ENCODE results near the gene PPHLN1.

PPHLN1 gene, protein sequence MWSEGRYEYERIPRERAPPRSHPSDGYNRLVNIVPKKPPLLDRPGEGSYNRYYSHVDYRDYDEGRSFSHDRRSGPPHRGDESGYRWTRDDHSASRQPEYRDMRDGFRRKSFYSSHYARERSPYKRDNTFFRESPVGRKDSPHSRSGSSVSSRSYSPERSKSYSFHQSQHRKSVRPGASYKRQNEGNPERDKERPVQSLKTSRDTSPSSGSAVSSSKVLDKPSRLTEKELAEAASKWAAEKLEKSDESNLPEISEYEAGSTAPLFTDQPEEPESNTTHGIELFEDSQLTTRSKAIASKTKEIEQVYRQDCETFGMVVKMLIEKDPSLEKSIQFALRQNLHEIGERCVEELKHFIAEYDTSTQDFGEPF

DNA sequence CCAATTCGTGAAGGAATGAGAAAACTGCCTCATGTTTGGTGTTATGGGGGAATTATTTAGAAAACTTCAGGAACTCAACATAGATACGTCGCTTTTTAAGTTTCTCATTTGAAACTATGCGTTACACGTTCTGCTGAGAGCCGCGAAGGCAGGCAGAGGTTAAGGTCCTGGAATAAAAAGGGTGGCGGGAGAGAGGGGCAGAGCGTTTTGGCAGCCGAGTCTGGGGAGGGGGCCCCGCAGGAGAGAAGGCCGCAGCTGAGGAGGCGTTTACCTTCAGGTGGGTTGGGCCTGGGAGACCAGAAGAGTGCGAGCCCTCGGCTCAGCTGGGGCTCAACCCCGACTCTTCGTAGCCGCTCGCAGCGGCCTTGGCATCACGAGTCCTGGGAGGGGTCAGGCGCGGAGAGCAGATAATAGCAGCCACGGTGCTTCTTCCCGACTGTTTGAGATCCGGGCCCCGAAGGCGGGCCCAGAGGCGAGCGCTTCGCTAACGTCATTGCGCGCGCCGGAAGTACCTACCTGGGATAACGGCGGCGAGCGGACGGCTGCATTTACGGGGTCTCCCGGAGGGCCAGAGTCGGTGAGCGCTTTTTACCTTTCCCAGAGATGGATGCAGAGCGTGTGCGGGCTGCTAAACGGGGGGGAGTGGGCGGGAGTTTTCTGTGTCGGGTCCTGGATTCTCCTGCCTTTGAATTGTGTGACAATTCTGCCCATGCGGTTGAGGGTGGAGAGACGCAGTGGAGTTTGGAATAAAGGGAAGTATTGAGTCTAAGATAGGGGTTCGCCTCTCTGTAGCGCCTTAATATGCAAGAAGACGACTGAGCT, at the start of gene PPHLN1, which contains the start of gene ZCRB1:
Gene PPHLN1 (plus strand): TSS at position 515 of the 822 bp plus-strand sequence. CDS start 9,736 bp downstream, outside the sequence.
Gene ZCRB1 (minus strand): TSS at position 442 of the 822 bp plus-strand sequence. CDS start 1,992 bp downstream, outside the sequence.
- peak; percentile 89 for DNase-seq

DNA sequence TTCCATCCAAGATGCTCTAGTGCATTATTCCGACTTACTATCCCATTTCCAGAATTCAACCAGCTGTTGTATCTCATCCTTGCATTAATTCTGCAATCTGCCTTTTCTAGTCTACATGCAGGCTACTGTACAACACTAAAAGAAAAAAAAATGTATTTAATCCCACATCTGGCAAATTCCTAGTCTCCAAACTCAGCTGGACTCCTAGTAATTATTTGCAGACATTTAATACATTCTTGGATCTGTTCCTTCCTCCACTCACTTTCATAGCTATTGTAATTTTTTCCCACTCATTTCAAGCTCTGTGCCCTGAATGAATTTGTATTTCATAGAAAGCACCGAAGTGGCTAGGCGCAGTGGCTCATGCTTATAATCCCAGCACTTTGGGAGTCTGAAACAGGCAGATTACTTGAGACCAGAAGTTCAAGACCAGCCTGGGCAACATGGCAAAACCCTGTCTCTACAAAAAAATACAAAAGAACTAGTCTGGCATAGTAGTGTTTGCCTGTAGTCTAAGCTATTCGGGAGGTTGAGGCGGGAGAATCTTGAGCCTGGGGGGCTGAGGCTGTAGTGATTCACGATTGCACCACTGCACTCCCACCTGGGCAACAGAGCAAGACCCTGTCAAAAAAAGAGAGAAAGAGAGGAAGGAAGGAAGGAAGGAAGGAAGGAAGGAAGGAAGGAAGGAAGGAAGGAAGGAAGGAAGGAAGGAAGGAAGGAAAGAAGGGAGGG, 48.4 kb upstream of the PPHLN1 start:
- no peak for DNase-seq

DNA sequence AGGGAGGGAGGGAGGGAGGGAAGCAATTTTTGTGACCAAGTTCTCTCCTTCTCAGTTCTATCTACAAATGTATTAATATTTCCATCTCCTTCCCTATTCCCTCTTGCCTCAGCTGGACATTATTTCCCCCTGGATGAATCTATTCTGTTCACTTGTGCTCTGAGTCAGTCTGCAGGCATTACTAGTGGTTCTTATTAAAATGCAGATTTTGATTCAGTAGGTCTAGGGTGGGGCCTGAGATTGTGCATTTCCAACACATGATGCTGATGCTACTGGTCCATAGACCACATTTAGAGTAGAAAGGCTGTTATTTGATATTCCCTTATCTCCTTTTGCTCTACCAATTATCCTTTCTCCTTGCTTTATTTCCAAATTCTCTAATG, 47.8 kb upstream of the PPHLN1 start:
- no peak for DNase-seq

DNA sequence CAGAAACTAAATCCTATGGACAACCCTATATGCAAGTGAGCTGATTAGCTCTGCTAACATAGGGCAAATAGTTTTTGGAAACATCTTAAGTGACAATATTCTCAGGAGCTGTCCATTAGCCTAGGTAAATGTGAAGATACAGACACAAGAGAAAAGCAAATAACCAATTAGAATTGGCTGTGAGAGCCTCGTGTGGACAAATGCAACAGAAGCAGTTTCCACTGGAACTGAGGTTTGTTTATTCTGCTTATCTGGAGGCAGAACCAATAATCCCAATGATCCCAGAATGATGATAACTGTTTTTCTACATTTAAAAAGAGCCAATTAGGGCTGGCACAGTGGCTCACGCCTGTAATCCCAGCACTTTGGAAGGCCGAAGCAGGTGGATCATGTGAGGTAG, 44.7 kb upstream of the PPHLN1 start:
- no peak for DNase-seq

DNA sequence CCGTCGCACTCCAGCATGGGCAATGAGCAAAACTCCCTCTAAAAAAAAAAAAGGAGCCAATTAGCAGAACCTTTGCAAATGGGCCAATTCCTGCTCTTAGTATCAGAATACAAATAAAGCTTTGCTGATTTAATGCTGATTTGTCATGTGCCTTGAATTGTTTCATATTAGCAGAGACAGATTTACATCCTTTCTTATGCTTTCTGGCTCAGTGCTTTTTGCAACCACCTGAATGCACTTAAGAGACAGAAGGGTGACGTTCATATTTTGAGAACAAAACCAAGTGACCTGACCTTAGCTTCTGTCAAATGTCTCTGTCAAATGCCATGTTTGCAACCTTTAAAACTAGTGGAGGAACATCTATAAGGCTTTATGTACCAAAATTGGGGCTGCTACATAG, 44.1 kb upstream of the PPHLN1 start:
- no peak for DNase-seq

DNA sequence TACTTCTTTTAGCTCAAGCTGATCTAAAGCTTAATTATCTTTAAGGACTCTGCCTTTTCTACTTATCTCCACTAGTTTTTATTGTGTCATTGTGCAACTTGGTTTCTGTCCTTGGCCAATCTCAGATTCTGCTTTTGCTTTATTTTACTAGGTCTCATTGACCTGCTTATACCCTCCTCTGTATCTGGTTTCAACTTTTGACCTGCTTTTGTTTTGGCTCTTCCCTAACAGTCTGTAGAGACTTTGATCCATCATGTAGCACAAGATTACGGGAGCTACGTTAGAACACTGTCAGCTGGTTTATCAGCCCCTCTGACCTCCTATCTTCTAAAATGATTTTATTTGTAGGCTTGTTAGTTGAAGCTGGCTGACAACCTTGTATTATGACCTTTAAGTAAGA, 43.7 kb upstream of the PPHLN1 start:
- no peak for DNase-seq

DNA sequence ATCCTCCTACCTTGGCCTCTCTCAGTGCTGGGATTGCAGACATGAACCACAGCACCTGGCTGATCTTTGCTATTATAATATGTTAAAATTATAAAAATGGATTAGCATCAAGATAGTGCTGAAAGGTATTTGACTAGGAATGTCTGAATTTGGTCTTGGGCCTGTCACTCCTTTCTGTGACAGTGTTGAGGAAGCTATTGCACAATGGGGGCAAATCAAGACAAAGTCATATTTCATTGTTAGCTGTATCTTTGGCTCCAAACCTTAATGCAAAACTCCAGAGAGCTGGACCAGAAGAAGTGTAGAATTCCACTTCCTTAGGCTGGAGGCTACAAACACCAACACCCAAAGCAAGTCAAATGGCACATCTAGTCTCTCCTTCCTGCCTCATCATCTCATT, 42.2 kb upstream of the PPHLN1 start:
- DNase-seq: no peak

DNA sequence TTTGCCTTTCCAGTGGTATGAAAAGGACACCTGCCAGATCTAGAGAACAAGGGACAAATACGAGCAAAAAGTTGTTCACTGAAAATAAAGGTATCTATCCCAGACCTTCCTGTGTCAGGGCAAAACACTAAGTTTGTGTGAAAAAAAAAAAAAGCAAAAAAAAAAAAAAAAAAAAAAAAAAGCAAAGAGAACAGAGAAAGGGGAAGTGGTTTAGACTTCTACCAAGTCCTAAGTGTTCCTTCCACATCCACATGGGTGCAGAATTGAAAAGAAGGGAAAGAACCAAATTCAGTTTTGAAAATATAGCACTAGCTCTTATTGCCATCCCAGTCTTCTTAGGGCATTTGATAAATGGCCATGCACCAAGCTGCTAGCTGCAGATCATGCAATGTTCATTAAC, 41.8 kb upstream of the PPHLN1 start:
- no peak for DNase-seq

DNA sequence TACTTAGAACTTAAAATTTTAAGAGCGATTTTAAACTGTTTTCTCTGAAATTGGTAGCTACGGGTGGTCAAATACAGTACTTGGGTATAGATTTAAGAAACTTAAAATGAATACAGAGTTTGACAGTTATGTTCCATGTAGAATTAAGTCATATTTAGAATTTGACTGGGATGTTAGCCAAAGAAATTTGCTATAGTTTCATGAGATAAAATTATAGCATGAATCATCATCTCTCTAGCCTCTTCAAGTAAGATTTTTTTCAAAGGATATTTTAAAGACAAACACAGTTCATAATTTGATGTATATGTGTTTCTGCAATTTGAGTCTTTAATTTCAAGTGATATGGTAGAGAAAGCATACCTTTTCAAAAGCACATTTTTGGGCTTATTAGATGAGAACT, 41.1 kb upstream of the PPHLN1 start:
- DNase-seq: no peak

DNA sequence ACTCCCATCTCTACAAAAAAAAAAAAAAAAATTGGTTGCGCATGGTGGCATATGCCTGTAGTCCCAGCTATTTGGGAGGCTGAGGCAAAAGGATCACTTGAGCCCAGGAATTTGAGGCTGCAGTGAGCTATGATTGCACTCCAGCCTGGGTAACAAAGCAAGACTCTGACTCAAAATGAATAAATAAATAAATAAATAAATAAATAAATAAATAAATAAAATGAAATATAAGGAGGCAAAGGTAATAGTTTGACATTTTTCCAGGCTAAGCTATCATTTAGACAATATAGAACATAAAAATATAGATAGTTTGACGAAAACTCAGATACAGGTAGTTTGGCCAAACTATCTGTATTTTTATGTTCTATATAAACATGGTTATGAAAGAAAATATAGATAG, 40.5 kb upstream of the PPHLN1 start:
- no peak for DNase-seq

DNA sequence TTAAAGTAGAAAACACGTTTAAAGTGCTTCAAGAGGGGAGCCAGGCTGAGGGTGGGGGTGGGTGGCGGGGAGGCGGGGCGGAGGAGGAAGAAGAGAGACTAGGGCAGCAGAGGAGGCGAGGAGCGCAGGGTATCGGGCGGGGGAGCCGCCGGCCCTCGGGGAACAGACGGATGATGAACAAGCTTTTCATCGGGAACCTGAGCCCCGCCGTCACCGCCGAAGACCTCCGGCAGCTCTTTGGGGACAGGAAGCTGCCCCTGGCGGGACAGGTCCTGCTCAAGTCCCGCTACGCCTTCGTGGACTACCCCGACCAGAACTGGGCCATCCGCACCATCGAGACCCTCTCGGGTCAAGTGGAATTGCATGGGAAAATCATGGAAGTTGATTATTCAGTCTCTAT, 39.2 kb upstream of the PPHLN1 start:
- no peak for DNase-seq

DNA sequence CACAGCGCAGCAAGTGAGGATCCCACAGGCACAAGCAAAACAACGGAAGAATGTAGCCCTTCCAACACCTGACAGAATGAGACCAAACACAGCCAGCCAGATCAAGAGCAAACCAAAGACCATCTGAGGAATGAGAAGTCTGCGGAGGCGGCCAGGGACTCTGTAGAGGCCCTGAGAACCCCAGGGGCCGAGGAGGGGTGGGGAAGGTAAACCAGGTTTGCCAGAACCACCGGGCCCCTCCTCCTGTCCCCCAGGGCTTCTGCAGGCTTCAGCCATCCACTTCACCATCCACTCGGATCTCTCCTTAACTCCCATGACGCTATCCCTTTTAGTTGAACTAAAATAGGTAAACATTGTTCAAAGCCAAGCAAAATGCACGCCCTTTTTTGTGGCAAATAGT, 37.4 kb upstream of the PPHLN1 start:
- DNase-seq: no peak

DNA sequence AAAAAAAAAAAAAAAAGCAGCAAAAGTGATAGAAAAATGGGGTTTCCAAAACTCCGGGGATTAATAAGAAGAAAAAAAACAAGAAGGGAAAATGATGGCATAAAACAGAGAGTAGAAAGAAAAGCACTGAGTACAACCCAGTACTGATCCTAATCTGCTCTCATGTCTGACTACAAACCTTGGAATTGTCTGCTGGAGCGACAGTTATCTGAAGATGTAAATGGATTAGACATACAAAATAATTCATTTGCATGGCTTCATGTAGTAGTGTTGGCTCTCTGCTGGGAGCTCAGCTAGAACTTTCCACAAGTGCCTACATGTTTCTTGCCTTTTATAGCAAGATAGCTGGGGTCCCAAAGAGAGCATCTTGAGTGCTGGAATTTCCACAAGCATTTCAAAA, 34.3 kb upstream of the PPHLN1 start:
- DNase-seq: no peak

DNA sequence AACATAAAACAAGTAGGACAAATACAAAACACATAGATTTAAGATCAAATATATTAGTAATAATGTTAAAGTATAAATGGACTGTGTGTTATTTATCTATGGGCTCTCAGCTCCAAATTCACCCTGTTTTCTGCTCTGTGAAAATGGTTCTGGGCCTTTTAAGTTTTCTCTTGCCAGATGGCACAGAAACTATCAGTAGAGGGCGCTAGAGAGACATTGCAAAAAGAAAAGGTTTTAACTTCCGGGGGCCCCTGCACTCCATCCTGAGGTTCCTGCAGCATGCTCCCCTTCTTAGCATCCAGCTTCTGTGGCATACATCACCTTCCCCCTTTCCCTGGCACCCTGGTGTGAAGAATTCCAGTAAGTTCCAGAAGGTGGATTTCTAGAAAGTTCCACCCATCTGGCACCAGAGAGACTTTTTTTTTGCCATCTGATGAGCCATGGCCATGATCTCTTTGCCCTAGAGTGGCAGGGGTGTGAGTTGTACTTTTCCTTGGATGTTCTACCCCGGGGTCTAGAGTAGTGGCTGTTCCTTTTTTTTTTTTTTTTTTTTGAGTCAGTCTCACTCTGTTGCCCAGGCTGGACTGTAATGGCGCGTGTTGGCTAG, 29.4 kb upstream of the PPHLN1 start:
- DNase-seq: no peak

DNA sequence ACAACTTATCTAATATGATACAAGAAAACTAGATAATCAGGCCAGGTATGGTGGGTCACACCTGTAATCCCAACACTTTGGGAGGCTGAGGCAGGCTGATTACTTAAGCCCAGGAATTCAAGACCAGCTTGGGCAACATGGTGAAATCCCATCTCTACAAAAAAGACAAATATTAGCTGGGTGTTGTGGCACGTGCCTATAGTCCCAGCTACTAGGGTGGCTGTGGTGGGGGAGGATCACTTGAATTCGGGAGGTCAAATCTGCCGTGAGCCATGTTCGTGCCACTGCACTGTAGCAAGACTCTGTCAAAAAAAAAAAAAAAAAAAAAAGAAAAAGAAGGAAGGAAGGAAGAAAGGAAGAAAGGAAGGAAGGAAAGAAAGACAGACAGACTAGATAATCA, 27.1 kb upstream of the PPHLN1 start:
- no peak for DNase-seq

DNA sequence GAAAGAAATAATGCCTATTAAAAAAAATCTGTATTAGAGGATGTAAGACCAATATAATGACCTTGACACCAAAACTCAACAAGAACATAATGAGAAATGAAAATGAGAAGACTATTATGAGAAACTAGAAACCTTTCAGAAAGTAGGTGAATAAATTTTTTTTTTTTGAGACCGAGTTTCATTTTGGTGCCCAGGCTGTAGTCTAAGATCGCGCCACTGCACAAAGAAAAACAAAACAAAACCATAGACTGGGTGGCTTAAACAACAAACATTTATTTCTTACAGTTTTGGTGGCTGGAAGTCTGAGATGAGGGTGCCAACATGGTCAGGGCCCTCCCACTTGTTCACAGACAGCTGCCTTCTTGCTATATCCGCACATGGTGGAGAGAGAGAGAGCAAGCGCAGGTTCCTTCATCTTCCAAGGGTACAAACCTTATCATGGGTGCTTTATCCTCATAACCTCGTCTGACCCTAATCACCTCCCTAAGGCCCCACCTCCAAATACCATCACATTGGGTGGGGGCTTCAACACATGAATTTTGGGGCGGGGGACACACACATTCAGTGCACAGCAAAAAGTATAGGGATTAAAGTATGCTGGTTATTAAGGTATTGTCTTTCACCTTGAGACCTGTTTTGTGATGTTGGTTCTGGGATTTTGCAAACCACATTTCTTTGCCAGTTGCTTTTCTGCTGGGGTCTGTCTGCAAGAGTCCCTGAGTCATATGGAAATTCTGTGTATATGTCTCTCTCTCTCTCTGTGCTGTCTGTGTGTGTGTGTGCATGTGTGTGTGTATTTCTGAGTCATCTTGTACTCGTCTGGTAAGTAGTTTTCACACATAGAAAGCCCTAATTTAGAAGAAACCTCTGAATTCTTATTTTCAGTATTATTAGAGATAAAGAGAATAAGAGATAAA, 26.3 kb upstream of the PPHLN1 start:
- no peak for DNase-seq

DNA sequence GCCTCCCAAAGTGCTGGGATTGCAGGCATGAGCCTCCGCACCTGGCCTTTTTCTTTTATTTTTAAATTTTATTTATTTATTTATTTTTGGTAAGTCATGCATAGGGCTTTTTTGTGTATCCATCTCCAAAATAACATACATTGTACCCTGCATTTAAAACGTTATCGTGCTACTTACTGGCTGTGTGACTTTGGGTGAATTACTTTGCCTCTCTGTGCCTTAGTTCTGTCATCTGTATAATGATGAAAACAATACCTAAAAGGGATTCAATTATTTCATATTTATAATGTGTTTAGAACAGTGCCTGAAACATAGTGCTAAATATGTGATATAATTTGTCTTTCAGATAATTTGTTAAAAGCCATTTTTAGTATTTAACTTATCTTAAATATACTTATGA, 19.7 kb upstream of the PPHLN1 start:
- DNase-seq: no peak

DNA sequence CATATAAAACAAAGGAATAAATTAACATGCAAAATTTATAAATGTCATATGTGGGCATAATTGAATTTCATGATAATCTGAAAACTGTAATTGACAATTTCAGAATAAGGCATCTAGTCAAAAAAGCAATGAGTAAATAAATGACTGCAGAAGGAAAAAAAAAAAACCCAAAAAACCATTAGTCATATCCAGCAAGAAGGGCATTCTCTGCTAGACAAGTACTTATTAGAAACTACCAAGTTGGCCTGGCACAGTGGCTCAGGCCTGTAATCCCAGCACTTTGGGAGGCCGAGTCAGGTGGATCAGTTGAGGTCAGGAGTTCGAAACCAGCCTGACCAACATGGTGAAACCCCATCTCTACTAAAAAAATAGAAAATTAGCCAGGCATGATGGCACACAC, 17.6 kb upstream of the PPHLN1 start:
- DNase-seq: no peak

DNA sequence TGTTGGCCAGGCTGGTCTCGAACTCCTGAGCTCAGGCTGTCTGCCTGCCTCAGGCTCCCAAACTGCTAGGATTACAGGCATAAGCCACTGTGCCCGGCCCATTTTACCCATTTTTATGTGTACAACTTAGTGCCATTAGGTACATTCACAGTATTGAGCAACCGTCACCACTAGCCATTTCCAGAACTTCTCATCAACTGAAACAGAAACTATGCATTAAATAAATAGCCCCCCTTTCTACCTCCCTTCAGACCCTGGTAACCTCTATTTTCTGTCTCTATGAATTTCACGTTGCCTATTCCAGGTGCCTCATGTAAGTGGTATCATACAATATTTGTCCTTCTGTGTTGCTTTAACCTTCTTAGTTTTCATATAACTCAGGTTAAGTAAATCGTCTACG, 16.0 kb upstream of the PPHLN1 start:
- no peak for DNase-seq

DNA sequence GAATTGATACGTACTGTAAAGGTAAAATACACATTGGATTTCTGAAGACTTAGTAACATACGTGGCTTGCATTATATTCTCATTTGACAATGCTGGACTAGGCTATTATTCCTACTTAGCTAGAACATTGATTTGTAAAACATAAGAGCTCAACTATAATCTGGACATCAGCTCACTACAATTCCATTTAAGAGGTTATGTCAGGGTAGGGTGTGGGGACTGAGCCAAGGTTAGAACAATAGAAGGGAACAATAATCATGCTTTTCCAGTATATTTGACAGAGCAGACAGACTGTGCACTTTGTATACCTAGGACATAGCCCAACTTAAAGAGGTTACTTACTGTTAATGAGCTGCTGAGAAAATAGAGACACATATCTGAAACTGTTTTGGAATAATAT, 10.9 kb upstream of the PPHLN1 start:
- DNase-seq: no peak

DNA sequence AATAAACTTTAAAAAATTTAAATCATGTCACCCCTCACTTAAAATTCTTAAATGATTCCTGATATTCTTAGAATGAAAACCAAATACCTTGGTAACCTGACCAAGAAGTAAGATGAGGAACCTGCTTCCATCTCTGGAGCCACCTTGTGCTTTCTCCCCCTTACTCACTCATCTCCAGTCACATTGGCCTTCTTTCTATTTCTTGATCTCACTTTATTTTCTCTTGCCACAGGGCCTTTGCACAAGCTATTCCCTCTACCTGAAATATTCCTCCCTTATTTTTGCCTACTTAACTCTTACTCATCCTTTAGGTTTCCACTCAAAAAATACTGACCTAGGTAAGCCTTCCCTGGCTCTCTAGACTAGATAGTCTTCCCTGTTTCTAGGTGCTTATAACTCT, 5.2 kb upstream of the PPHLN1 start:
- no peak for DNase-seq

DNA sequence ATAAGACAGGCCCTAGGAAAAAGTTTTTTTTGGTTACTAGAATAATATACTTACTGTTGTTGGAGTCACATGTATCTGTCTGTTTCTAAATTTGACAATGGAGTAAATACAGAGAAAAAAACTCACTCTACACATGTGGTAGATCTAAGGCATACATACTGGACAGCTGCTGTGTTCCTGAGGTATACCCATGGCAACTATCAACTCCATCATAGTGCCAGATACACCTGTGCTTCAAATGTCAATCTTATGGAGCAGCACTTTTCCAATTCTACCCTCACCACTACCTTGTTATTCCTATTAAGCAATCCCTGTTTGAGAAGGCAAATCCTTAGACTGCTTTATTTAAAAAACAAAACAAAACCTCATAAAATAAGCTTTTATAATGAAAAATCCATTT, 3.4 kb upstream of the PPHLN1 start:
- no peak for DNase-seq
